ENCODE results near the gene SH2D1A.

DNA sequence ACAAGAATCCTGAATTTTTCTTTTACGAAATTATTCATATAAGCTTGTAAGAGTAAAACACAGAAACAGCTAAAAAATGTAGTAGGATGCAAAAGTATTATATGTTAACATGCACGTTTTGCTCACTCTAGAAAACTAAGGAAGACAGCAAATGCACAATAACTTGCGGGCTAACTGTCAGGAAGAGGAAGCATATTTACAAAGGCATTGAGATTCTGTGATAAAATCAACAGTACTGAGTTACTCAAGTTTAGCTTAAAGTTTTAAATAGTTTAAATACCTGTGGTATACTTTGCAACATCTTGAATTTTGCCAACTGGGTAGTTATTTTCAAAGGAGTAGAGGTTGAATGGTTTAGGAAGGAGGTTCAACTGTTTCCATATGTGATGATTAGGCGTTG lies 37.0 kb downstream of the SH2D1A start:
- no peak for TF ChIP-seq RFX5 (IDR thresholded peaks at IDR 0.05; ENCODE audit: low read depth, low read length)
- no peak for TF ChIP-seq FOS (IDR thresholded peaks at IDR 0.05; ENCODE audit: low read depth, low read length)
- TF ChIP-seq, protein P1, sequence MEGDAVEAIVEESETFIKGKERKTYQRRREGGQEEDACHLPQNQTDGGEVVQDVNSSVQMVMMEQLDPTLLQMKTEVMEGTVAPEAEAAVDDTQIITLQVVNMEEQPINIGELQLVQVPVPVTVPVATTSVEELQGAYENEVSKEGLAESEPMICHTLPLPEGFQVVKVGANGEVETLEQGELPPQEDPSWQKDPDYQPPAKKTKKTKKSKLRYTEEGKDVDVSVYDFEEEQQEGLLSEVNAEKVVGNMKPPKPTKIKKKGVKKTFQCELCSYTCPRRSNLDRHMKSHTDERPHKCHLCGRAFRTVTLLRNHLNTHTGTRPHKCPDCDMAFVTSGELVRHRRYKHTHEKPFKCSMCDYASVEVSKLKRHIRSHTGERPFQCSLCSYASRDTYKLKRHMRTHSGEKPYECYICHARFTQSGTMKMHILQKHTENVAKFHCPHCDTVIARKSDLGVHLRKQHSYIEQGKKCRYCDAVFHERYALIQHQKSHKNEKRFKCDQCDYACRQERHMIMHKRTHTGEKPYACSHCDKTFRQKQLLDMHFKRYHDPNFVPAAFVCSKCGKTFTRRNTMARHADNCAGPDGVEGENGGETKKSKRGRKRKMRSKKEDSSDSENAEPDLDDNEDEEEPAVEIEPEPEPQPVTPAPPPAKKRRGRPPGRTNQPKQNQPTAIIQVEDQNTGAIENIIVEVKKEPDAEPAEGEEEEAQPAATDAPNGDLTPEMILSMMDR (conservative IDR thresholded peaks at IDR 0.05; ENCODE audit: low read depth, low read length), result no peak
- TF ChIP-seq, protein P2, sequence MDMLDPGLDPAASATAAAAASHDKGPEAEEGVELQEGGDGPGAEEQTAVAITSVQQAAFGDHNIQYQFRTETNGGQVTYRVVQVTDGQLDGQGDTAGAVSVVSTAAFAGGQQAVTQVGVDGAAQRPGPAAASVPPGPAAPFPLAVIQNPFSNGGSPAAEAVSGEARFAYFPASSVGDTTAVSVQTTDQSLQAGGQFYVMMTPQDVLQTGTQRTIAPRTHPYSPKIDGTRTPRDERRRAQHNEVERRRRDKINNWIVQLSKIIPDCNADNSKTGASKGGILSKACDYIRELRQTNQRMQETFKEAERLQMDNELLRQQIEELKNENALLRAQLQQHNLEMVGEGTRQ (IDR thresholded peaks at IDR 0.05; ENCODE audit: low read depth, low read length), result no peak
- TF ChIP-seq MAFK (IDR thresholded peaks at IDR 0.05; ENCODE audit: low read depth, low read length), result no peak
